HG03520 (cell line): ENCODE measurements around the gene EXOC7.

ENCODE experiments used
- ATAC-seq: cut with Tn5 transposase; IDR thresholded peaks from one replicate; pipeline ENCODE4 v1.9.1; 2021; ENCODE audit warnings: mild to moderate bottlenecking, moderate library complexity; ENCODE audit not compliant: unreplicated experiment

Gene EXOC7

DNA sequence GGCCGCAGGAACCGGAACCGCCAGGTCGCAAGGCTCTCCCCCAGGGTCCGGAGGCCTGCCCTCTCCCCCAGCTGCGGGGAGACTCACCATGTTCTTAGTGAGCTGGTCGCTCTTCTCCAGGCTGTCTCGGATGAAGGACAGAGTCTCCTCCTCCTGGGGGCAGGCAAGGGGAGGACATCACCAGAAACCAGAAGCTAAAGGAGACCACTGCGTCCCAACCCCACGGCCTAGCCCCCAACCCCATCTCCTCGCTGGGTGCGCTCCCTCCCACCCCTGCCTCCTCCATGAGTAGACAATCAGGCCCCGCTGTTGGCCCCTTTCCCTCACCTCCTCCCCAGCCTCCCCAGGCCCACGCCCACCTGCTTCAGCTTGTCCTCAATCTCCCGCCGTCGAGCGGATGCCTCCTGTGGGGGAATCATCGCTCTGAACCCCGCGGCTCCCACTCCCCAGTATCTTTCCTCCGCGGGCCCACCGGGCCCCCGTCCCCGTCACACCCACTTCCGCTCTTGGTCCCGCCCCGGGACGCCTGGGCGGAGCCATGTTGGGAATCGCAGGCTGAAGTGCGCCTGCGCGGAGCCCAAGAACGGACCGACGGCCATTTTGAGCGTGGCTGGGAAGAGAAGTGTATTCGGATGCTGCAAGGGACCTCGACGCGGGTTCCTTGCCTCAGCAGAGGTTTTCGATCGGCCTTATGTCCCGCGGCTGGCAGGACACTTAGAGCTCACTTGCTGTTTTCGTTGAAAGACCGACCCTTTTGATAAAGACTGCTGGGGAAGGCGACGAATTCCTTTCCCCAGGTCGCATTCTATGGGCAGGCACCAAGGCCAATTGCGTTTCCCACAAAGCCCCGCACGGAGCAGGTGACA, at the start of gene EXOC7:
Gene EXOC7 (minus strand): TSS at position 514 of the 866 bp plus-strand sequence. CDS start 95 bp downstream, at position 419.
- peak; percentile 82 for ATAC-seq

DNA sequence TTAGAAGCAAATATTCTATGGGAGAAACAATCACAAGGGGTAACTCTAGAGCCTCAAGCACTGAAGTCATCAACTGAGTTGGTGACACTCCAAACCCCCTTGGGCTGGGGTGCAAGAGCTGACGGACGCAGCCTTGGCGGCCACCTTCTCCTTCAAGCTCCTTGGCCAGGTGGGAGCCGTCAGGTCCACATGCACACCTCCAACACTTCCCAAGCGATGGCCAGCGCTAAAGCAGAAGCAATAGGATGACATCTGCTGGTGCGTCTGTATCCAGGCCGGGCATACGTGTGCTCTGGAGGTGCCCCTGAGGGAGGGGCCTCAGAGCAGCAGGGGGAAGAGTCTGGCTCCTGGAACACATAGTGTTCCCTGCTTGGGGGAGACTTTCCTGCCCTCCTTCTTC, 49.6 kb upstream of the EXOC7 start:
- ATAC-seq: no peak

GRCh38 chr17:76152591-76152990, 49.0 kb upstream of the EXOC7 start:
- no peak for ATAC-seq

- ATAC-seq: no peak
Measured at GRCh38 chr17:76151896-76152454, 48.4 kb upstream of the EXOC7 start.

GRCh38 chr17:76150712-76151622, 47.4 kb upstream of the EXOC7 start:
- ATAC-seq: no peak

GRCh38 chr17:76149214-76149613, 45.6 kb upstream of the EXOC7 start:
- ATAC-seq: no peak

- ATAC-seq: no peak
Measured at GRCh38 chr17:76148015-76148326, 44.4 kb upstream of the EXOC7 start.

GRCh38 chr17:76147211-76148014, 43.8 kb upstream of the EXOC7 start:
- no peak for ATAC-seq

DNA sequence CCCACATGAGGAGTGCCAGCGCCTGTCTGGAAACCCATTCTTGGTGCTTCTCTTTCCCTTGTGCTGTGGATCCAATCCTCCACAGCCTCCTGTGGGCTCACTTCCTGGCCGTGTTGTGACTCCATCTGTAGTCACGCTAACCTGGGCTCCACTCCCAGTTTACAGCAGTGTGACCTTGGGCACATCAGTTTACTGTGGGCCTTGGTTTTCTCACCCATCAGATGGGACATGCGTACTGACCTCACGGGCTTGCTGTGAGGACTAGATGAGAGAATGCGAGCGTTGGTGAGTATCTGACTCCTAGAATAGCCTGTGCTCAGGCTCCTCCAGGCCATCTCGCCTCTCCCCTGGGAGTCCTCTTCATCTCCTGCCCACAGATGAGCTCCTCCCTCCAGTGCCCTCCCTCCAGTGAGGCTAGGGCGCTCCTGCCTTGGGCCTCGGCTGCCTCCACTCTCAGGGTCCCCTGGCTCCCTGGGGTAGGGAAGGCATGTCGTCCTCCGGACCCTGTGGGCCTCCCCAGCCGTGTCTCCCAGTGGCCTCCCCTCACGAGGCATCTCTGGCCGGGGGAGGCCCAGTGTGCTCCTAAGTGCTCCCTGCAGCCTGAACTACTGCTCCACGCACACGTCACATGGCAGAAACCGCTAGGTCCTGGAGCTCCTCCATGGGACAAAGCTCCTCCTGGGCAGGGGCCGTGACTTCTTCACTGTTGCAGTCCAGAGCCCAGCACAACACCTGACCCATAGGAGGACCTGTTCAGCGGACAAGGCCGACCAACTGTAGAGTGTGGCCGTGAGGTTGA, 42.7 kb upstream of the EXOC7 start:
- ATAC-seq: no peak

- no peak for ATAC-seq
Measured at GRCh38 chr17:76145231-76146052, 41.9 kb upstream of the EXOC7 start.

- no peak for ATAC-seq
Measured at GRCh38 chr17:76142585-76143041, 39.0 kb upstream of the EXOC7 start.

DNA sequence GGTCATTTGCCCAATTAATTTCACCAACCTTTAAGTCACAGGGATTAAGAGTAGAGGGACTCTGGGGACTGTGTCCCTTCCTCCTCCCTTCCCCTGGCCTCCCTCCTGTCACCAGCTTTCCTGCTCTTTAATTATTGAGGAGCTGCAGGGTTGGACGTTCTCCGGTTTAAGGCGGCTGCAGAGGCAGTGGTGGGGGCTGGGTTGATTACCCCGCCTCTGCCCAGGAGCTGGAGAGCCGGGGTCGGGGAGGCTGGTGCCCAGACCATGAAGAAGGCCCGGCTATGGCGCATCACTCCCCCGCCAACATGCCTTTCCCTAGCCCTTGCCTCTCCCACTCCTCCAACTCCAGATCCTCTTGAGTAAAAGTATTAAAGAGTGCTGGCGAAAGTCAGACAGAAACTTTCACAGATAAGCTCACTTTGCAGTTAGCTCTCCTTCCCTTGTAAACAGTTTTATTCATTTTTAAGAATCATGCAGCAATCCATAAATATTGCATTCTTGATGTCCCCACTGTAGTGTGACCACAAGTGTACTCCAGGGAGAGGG, 38.5 kb upstream of the EXOC7 start:
- ATAC-seq: no peak

DNA sequence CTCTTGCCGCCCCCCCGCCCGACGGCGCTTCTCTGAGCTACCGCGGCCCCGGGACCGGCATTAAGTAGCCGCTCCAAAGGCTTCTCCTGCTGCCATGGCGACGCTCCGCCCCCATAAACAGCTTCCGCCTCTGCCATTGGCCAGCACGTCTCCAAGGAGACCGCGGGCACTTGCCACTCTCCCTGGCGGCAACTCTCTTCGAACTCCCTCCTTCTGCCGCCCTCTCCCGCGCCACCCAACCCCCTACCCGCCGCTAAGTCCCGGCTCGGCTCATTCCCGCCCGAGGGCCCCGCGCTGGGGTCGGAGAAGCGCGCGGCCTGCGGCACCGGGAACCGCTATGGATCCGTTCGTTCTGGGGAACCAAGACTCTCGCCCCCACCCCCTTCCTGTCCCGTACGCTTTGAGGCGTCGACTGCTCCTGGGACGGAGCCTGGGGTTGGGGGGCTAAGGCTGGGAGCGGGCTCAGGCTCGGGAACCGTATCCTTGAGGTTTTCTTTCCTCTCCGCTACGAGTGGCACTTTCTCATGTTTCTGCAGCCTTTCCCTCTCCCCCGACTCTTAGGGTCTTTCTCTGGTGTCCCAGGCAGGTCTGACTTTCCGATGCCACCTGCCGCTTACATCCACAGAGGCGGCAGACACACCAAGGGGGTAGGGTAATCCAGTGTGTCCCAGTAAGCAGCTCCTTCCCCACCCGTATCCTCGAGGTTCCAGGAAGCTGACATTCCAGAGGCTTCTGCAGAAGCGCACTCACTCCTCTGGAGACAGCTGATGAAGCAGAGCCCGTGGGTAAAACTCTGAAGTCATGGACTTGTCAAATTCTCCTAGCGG, 37.8 kb upstream of the EXOC7 start, which contains the start of gene FOXJ1:
Gene FOXJ1 (minus strand): TSS at position 34 of the 827 bp plus-strand sequence. CDS start 850 bp downstream, outside the sequence.
- ATAC-seq: peak; percentile 70

DNA sequence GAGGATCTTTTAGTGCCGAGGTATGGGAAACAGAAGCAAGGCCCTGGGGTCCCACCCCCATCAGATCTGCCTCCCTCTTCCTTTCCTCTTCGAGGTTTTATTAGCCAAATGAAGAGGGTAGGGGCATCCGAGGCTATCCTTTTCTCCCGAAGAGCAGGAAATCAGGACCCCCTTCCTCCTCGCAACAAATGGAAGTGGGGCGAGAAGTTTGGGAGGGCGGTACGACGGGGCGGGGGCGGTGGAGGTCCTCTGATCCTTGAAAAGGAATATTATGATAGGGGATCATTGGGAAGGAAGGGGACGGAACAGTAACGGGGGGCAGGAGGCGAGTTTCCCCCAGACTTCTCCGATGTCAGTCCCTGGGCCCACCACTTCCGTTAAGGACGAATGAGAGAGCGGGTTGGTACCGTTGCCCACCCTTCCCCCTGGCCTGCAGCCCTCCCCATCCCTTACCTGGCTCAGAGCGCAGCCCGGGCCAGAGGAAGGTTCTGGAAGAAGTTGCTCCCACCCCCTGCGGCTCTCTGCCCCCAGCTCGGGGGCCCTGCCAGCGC, 37.1 kb upstream of the EXOC7 start:
- ATAC-seq: no peak

- no peak for ATAC-seq
Measured at GRCh38 chr17:76139801-76140660, 36.4 kb upstream of the EXOC7 start.
